PFSK-1 (cell line): ENCODE data around the gene HJURP.

ENCODE experiments used
- FOXP2 ChIP-seq: optimal IDR thresholded peaks from 2 replicates; pipeline ENCODE3; 2011; ENCODE audit warnings: borderline replicate concordance, control low read depth, inconsistent platforms; ENCODE audit not compliant: insufficient read depth; ENCODE audit errors: extremely low read length, extremely low read depth
- REST ChIP-seq, 2 experiments: IDR thresholded peaks; 2 replicates each; pipeline versions ENCODE4 v1.6.1 to v1.8.0; 2011 to 2012; ENCODE audit warnings: low read depth in 2 of 2, low read length in 2 of 2, control low read depth in 1 of 2, inconsistent platforms in 1 of 2, mild to moderate bottlenecking in 1 of 2, moderate library complexity in 1 of 2; ENCODE audit not compliant: insufficient read depth in 1 of 2
- SIN3A ChIP-seq: IDR thresholded peaks from 2 replicates; pipeline ENCODE4 v1.6.1; 2012; ENCODE audit warnings: mild to moderate bottlenecking, low read length, moderate library complexity, borderline replicate concordance; ENCODE audit not compliant: insufficient read depth
- TAF1 ChIP-seq: IDR thresholded peaks from 2 replicates; pipeline ENCODE4 v1.6.1; 2012; ENCODE audit warnings: low read length, control low read depth, borderline replicate concordance; ENCODE audit not compliant: insufficient read depth

Gene HJURP

GRCh38 chr2:233789554-233789953, 64.8 kb downstream of the HJURP start:
- TF ChIP-seq TAF1: no peak
- no peak for TF ChIP-seq SIN3A
- TF ChIP-seq REST (IDR thresholded peaks at IDR 0.05; ENCODE audit: insufficient read depth in 1 of 2, low read depth in 2 of 2, low read length in 2 of 2): no peak
- no peak for TF ChIP-seq FOXP2
